T47D (cell line): ENCODE results near the gene CAND2.
"Not testable (repeated sequence)": the region's sequence is repeated elsewhere in the genome, so short reads cannot be mapped to it uniquely, and the experiment has no call there.

ENCODE experiments used
- DNase-seq, 2 experiments: peaks; one replicate each; pipeline versions ENCODE4 v3.0.0 to v3.0.0-alpha.2; 2011 to 2012; ENCODE audit warnings: low read depth in 1 of 2, low spot score in 1 of 2
- JUND ChIP-seq: IDR thresholded peaks from 2 replicates; pipeline ENCODE4 v1.6.1; 2012; ENCODE audit warnings: low read depth
- in situ Hi-C: cut with HindIII; loops from 2 replicates; pipeline ENCODE4 v1.10.0; 2016; ENCODE audit warnings: low sequenced_read_pairs, low pct_unique_long_range_greater_than_20kb

CAND2 gene

GRCh38 chr3:12774619-12775018 is 21.9 kb upstream of the CAND2 start:
- in situ Hi-C loops: no loop called here
- TF ChIP-seq JUND: no peak
- peak in 1 of 2 experiments; percentile 25 for DNase-seq

GRCh38 chr3:12775226-12775625 is 21.3 kb upstream of the CAND2 start:
- TF ChIP-seq JUND: no peak
- no peak for DNase-seq

GRCh38 chr3:12775970-12776369 is 20.5 kb upstream of the CAND2 start:
- DNase-seq, in situ Hi-C loops: not testable (repeated sequence)

More at GRCh38 chr3:12775226-12775625, 21.3 kb upstream of the CAND2 start:
- in situ Hi-C loops: no loop called here

- in situ Hi-C loops: no loop called here
- TF ChIP-seq JUND: no peak
- no peak for DNase-seq
Measured at GRCh38 chr3:12777171-12777570, 19.3 kb upstream of the CAND2 start.

- DNase-seq: no peak
- no peak for TF ChIP-seq JUND
- in situ Hi-C loops: no loop called here
Measured at GRCh38 chr3:12780751-12781150, 15.7 kb upstream of the CAND2 start.

GRCh38 chr3:12782172-12782815 is 14.2 kb upstream of the CAND2 start:
- peak in 1 of 2 experiments; percentile 93 for DNase-seq
- in situ Hi-C loops: no loop called here
- TF ChIP-seq JUND: no peak

- in situ Hi-C loops: no loop called here
- TF ChIP-seq JUND: no peak
- no peak for DNase-seq
Measured at GRCh38 chr3:12785096-12785495, 11.4 kb upstream of the CAND2 start.

- in situ Hi-C loops: not testable (repeated sequence)
- peak in 1 of 2 experiments; percentile 34 for DNase-seq
Measured at GRCh38 chr3:12787346-12787745, 9.1 kb upstream of the CAND2 start.

GRCh38 chr3:12787967-12788690 is 8.4 kb upstream of the CAND2 start:
- DNase-seq, in situ Hi-C loops: not testable (repeated sequence)

GRCh38 chr3:12791430-12791829 is 5.0 kb upstream of the CAND2 start:
- no peak for TF ChIP-seq JUND
- DNase-seq: no peak
- in situ Hi-C loops: no loop called here

- in situ Hi-C loops: no loop called here
- TF ChIP-seq JUND: no peak
- no peak for DNase-seq
Measured at GRCh38 chr3:12793701-12794100, 2.8 kb upstream of the CAND2 start.

- DNase-seq: no peak
- in situ Hi-C loops: no loop called here
- TF ChIP-seq JUND: no peak
Measured at GRCh38 chr3:12797124-12797891, 828 bp downstream of the CAND2 start.
